D721Med (cell line): ENCODE data around the gene CTRL.
"Not testable (repeated sequence)": the region's sequence is repeated elsewhere in the genome, so short reads cannot be mapped to it uniquely, and the experiment has no call there.

ENCODE experiments used
- DNase-seq: peaks from one replicate; pipeline ENCODE4 v3.0.0; 2011; ENCODE audit warnings: low spot score; ENCODE audit not compliant: insufficient read length
- FAIRE-seq: peaks from 2 replicates; lab custom pipeline; 2011; peaks lifted over from hg19 to GRCh38; lab: Jason Lieb, UNC
- TF ChIP-seq, protein P1 (sequence below): IDR thresholded peaks from 2 replicates; pipeline ENCODE4 v1.5.1; 2012; ENCODE audit warnings: mild to moderate bottlenecking, control low read depth; ENCODE audit not compliant: insufficient read depth; ENCODE audit errors: missing control alignments

Gene CTRL

DNA sequence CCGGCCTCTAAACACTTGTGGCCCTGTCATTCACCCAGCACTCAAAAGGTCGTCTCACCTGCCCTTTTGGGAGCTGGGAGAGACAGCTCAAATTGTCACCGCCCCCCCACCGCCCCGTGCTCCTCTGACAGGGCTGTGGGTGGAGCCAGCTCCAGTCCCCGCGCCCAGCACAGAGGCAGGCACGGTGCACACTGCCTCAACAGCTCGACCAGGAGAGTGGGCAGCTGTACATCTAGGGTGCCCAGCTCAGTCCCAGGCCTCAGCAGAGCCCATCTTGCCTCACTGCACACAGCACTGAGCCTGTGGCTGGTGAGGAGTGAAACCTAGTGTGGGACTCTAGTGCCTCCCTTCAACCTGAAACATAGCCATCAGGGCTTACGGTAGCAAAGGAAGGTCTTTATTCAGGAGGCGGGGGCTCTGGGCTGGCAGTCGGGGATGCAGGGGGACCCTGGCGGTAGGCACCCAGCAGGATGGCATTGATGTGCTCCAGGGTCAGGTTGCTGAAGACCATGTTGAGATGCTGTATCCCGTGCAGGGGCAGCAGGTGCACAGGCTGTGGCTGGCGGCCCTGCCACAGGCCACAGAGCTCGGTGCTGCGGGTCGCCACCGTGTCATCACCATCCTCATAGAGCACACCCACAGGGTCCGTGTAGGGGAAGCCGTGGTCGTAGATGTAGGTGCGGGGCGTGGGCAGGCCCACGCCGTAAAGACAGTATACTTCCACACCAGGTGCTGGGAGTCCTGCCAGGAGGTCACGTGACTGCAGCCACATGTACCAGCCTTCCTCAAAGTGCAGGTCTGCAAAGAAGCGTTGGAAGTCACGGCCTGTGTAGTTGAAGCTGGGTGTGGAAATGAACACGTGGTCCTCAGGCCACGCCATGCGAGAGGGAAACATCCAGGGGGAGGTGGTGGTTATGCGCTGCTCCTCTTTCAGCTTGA, 8.1 kb upstream of the CTRL start:
- DNase-seq (no peak), FAIRE-seq (no peak)
- TF ChIP-seq, protein P1, sequence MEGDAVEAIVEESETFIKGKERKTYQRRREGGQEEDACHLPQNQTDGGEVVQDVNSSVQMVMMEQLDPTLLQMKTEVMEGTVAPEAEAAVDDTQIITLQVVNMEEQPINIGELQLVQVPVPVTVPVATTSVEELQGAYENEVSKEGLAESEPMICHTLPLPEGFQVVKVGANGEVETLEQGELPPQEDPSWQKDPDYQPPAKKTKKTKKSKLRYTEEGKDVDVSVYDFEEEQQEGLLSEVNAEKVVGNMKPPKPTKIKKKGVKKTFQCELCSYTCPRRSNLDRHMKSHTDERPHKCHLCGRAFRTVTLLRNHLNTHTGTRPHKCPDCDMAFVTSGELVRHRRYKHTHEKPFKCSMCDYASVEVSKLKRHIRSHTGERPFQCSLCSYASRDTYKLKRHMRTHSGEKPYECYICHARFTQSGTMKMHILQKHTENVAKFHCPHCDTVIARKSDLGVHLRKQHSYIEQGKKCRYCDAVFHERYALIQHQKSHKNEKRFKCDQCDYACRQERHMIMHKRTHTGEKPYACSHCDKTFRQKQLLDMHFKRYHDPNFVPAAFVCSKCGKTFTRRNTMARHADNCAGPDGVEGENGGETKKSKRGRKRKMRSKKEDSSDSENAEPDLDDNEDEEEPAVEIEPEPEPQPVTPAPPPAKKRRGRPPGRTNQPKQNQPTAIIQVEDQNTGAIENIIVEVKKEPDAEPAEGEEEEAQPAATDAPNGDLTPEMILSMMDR = no peak

- not testable (repeated sequence) for FAIRE-seq, DNase-seq
These were observed 6.1 kb upstream of the CTRL start for GRCh38 chr16:67937713-67938112.

- DNase-seq = no peak
- no peak for FAIRE-seq
- TF ChIP-seq, protein P1 = no peak
These were observed 5.4 kb upstream of the CTRL start for GRCh38 chr16:67936880-67937605.

DNA sequence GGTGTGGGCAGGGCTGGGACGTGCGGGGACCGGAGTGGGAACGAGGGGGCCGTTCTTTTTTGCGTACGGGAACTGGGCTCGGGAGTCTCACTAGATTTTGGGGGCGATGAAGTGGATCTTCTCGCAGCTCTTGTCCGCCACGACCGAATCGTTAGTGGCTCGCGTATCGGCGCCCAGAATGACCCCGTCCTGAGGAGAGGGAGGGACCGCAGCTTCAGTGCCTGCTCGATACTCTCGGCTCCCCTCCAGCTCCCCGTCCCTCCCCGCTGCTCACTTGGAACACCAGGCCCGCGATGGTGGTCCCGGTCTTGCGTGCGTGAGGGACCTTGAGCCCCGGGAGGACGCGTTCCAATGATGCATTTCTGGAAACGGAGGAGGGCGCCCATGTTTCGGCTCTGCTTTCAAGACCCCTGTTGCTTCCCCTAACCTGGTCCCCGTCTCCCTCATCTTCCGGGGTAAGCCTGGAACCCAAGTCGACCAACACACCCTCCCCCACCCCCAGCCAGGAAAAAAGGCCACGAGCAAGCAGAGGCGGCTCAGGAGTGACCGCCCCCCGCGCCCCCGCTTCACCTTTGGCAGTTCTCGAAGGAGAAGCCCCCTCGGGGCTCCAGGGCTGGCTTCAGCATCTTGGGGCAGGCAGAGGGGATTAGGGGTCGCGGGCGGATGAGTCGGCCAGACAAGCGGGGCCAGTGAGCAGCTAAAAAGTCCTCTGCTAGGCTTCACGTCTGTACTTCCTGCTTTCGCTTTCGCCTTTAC, 4.6 kb upstream of the CTRL start, which contains the start of gene PSMB10:
TSS of gene PSMB10 (minus strand) at position 727 of the 756 bp plus-strand sequence. CDS start at position 626, 101 bp downstream.
- TF ChIP-seq, protein P1 = no peak
- DNase-seq (no peak), FAIRE-seq (no peak)

GRCh38 chr16:67935402-67936123, 3.9 kb upstream of the CTRL start:
- DNase-seq (peak; percentile 97), FAIRE-seq (no peak)
- TF ChIP-seq, protein P1 = no peak

DNA sequence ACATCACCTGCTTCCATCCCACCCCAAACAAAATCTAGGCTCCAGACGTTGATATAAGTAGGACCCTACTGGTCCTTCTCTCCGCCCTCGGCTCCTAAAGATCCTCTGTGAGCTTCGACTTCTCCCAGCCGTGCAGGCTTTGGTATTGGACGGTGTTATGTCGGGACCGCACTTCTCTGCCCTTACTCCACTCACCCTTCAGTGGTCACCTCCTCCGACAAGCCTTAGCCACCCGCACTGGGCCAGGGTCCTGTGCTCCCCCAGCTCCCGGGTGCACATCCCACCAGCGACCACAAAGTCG, 3.4 kb upstream of the CTRL start:
- TF ChIP-seq, protein P1 = no peak
- no peak for DNase-seq
- no peak for FAIRE-seq
